Stimulated activated CD4-positive, alpha-beta T cell treated with anti-CD3 and anti-CD28 coated beads, Interleukin-2, amount 100 ng/mL, for 48 hours (primary cell): Measurements from ENCODE around the gene CDC42BPB.

Experiments used
- DNase-seq, 2 donors: peaks; one replicate each; pipeline ENCODE4 v3.0.0-alpha.2; 2020

Gene CDC42BPB

GRCh38 chr14:103093856-103094405, 36.6 kb upstream of the CDC42BPB start:
- DNase-seq, result no peak

GRCh38 chr14:103091883-103092222, 34.5 kb upstream of the CDC42BPB start:
- DNase-seq, result no peak

- peak; percentile 68 to 71 for DNase-seq
These were observed 33.9 kb upstream of the CDC42BPB start for GRCh38 chr14:103091041-103091882.

GRCh38 chr14:103090481-103091020, 33.2 kb upstream of the CDC42BPB start:
- DNase-seq, result no peak

GRCh38 chr14:103089386-103090335, 32.3 kb upstream of the CDC42BPB start:
- no peak for DNase-seq

GRCh38 chr14:103088921-103089320, 31.6 kb upstream of the CDC42BPB start:
- no peak for DNase-seq

- DNase-seq, result no peak
These were observed 30.0 kb upstream of the CDC42BPB start for GRCh38 chr14:103087343-103087835.

- DNase-seq, result no peak
These were observed 29.5 kb upstream of the CDC42BPB start for GRCh38 chr14:103086771-103087342.

- DNase-seq, result no peak
These were observed 28.1 kb upstream of the CDC42BPB start for GRCh38 chr14:103085106-103086091.

- no peak for DNase-seq
These were observed 26.9 kb upstream of the CDC42BPB start, which contains the start of gene LBHD2 for GRCh38 chr14:103084021-103084919. Gene LBHD2, plus strand, starts transcription at chr14:103084210. Its CDS starts 1,803 bp downstream, at chr14:103086013.

GRCh38 chr14:103081951-103082350, 24.6 kb upstream of the CDC42BPB start:
- no peak for DNase-seq

GRCh38 chr14:103078860-103079587, 21.7 kb upstream of the CDC42BPB start:
- DNase-seq, result no peak

- peak; percentile 59 to 65 for DNase-seq
These were observed 21.0 kb upstream of the CDC42BPB start for GRCh38 chr14:103078420-103078749.

- no peak for DNase-seq
These were observed 17.5 kb upstream of the CDC42BPB start for GRCh38 chr14:103074729-103075367.

- DNase-seq, result no peak
These were observed 16.8 kb upstream of the CDC42BPB start for GRCh38 chr14:103073876-103074728.

GRCh38 chr14:103073367-103073875, 16.1 kb upstream of the CDC42BPB start:
- DNase-seq, result no peak

- no peak for DNase-seq
These were observed 15.4 kb upstream of the CDC42BPB start for GRCh38 chr14:103072595-103073366.
